GM12873 (cell line): ENCODE measurements around the gene ELFN2.

Experiments used
- TF ChIP-seq, protein P1 (sequence below): IDR thresholded peaks from 2 replicates; pipeline ENCODE4 v1.5.1; 2012; ENCODE audit warnings: low read depth, mild to moderate bottlenecking, moderate library complexity, low read length, control low read depth; ENCODE audit not compliant: insufficient read depth; ENCODE audit errors: missing control alignments

Gene ELFN2

GRCh38 chr22:37344735-37345449 lies 82.4 kb downstream of the ELFN2 start:
- TF ChIP-seq, protein P1, sequence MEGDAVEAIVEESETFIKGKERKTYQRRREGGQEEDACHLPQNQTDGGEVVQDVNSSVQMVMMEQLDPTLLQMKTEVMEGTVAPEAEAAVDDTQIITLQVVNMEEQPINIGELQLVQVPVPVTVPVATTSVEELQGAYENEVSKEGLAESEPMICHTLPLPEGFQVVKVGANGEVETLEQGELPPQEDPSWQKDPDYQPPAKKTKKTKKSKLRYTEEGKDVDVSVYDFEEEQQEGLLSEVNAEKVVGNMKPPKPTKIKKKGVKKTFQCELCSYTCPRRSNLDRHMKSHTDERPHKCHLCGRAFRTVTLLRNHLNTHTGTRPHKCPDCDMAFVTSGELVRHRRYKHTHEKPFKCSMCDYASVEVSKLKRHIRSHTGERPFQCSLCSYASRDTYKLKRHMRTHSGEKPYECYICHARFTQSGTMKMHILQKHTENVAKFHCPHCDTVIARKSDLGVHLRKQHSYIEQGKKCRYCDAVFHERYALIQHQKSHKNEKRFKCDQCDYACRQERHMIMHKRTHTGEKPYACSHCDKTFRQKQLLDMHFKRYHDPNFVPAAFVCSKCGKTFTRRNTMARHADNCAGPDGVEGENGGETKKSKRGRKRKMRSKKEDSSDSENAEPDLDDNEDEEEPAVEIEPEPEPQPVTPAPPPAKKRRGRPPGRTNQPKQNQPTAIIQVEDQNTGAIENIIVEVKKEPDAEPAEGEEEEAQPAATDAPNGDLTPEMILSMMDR = no peak

DNA sequence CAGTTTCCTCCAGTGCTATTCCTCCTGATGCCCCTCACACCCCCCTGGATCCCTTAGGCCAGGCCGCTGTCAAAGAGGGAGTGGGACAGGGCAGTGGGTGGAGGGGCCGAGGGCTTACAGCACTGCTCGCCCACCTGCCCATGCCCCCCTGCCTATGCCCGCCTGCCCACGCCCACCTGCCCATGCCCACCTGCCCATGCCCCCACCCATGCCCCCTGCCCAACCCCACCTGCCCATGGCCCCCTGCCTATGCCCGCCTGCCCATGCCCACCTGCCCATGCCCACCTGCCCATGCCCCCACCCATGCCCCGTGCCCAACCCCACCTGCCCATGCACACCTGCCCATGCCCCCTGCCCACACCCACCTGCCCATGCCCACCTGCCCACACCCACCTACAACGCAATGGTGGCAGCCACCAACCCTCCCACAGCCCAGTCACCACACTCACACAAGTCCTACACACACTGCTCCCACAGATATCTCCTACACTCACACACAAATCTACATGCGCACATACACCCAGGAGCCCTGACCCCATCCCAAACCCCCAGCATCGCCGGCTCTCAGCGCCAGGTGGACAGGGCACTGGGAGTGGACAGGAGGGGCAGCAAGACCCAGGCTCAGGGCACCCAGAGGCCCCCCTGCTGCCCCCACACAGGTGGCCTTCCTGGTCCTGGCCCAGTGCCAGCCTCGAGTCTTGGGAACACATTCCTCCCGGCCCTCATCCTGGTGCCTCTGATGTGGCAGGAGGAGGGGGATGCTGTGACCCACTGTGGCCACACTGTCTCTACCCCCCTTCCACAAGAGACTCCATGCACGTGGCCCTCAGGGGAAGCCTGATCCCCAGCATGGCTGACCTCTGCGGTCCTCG lies 83.2 kb downstream of the ELFN2 start:
- TF ChIP-seq, protein P1 = no peak

DNA sequence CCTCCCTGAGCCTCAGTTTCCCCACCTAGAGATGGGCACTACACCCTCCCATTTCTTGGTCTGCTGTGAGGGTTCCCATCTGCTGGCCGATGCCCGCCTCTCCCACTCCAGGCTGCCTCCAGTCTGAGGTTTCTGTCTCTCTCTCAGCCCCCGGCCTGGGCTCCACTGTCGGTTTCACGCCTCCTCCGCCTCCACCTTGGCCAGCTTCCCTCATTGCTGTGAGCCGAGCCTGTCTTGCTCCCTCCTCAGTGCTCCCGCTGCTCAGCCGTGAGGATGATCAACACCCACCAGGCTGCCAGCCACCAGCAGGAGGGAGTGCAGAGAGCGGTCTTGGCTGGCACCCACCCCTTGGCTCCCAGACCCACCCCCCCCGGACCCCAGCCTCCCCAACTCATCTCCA lies 83.9 kb downstream of the ELFN2 start:
- TF ChIP-seq, protein P1 = no peak

DNA sequence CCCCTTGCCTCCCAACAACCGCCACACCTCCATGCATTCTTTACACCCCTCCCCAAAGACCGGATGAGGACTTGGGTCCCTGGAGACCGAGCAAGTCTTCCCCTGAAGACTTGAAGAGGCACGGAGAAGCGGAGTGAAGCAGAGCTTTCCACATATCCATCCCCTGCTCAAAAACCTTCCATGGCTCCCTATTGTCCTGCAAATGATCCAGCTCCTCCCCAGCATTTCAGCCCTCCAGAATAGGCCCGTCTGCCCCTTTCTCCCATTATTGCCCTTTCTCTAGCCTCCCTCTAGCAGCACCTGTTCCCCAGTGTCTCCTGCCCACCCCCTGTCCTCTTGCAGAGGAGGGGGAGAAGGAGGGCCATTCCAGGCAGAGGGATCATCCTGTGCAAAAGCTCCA lies 85.2 kb downstream of the ELFN2 start:
- TF ChIP-seq, protein P1 = no peak

- TF ChIP-seq, protein P1 = no peak
Observed at GRCh38 chr22:37340331-37341262, 86.7 kb downstream of the ELFN2 start.

DNA sequence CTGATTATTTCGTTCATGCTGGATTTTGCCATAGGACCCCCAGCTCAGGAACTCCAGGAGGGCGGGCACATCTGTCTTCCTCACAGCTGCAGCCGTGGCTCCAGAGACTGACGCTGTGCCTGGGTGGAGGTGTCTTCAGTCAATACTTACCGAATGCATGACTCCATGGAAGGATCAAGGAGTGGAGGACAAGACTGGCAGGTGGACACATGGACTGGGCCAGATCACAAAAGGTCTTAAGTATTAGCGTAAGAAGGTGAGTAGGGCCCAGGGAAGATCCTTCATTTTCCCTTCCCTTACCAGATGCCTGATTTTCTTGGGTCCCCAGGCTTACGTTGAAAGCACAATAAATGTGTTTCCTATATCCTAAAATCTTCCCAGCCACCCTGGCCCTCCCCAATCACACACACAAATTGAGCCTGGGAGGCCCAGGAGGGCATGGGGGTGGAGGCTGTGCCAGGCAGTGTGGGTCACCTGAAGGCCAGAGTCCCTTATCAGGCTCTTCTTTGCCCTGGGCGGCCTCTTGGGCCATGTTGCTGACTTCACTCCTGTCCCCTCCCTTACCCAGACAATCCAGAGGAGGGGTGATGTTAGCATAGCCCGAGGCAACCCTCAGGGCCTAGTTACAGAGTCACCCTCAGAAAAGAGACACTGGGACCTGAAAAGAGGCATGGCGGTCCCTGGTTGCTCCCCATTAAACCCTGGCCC lies 88.6 kb downstream of the ELFN2 start:
- TF ChIP-seq, protein P1 = no peak
